ENCODE measurements around the gene MMAA. TPM values are rescaled to one million over a fixed set of nuclear protein-coding genes. Genes with fewer than 3 reads are reported as not detected.

MMAA gene
- total RNA-seq, 1 experiment from 2014 or later, result 6.8 TPM

GRCh38 chr4:145623831-145624230 is 4.6 kb downstream of the MMAA start:
- CTCF ChIA-PET, result no interaction called here
- peak; percentile 20 for DNase-seq (ENCODE audit: low spot score)
- no peaks in the 10 kb centered on the region for H3K36me3 ChIP-seq (ENCODE audit: insufficient read depth, low read length, poor library complexity, severe bottlenecking)
- TF ChIP-seq CTCF (conservative IDR thresholded peaks at IDR 0.05; ENCODE audit: low read depth, low read length) (no peak), EZH2 (IDR thresholded peaks at IDR 0.05; ENCODE audit: borderline replicate concordance, low read depth, low read length, poor library complexity, severe bottlenecking) (no peak)
- intact Hi-C loops (cut with micrococcal nuclease; ENCODE audit: unreplicated experiment), result no loop called here
- H3K27me3 ChIP-seq (replicated peaks; ENCODE audit: insufficient read depth, low read depth, low read length, poor library complexity), result no peaks in the 10 kb centered on the region
- H3K9me3 ChIP-seq (ENCODE audit: low read depth, low read length, poor library complexity, severe bottlenecking), result no peaks in the 10 kb centered on the region
- peaks cover 3% of the 10 kb centered on the region for H3K4me1 ChIP-seq (ENCODE audit: insufficient read depth, low read length, poor library complexity, severe bottlenecking)
- no peak overlapping the region for H3K27ac ChIP-seq (ENCODE audit: low read depth, low read length, poor library complexity, severe bottlenecking)
- POLR2A ChIA-PET (ENCODE audit: low non-redundant PET), result no interaction called here
- no TSS peak for BruUV-seq (replicated peaks)
- no peak overlapping the region for H3K4me3 ChIP-seq (ENCODE audit: low read depth, low read length, poor library complexity, severe bottlenecking)

- no peak for DNase-seq (ENCODE audit: low spot score)
- Histone ChIP-seq H3K9me3 (ENCODE audit: low read depth, low read length, poor library complexity, severe bottlenecking) (no peaks in the 10 kb centered on the region), H3K4me1 (ENCODE audit: insufficient read depth, low read length, poor library complexity, severe bottlenecking) (no peaks in the 10 kb centered on the region), H3K27ac (ENCODE audit: low read depth, low read length, poor library complexity, severe bottlenecking) (no peak overlapping the region), H3K27me3 (replicated peaks; ENCODE audit: insufficient read depth, low read depth, low read length, poor library complexity) (no peaks in the 10 kb centered on the region), H3K4me3 (ENCODE audit: low read depth, low read length, poor library complexity, severe bottlenecking) (no peak overlapping the region), H3K36me3 (ENCODE audit: insufficient read depth, low read length, poor library complexity, severe bottlenecking) (no peaks in the 10 kb centered on the region)
- intact Hi-C loops (cut with micrococcal nuclease; ENCODE audit: unreplicated experiment), result no loop called here
- POLR2A ChIA-PET (ENCODE audit: low non-redundant PET), result no interaction called here
- CTCF ChIA-PET, result no interaction called here
- TF ChIP-seq EZH2 (IDR thresholded peaks at IDR 0.05; ENCODE audit: borderline replicate concordance, low read depth, low read length, poor library complexity, severe bottlenecking), result no peak
- no peak for TF ChIP-seq CTCF (conservative IDR thresholded peaks at IDR 0.05; ENCODE audit: low read depth, low read length)
- no TSS peak for BruUV-seq (replicated peaks)
These were observed 6.8 kb downstream of the MMAA start for GRCh38 chr4:145625677-145626622.

- no peak overlapping the region for H3K4me3 ChIP-seq (ENCODE audit: low read depth, low read length, poor library complexity, severe bottlenecking)
- H3K9me3 ChIP-seq (ENCODE audit: low read depth, low read length, poor library complexity, severe bottlenecking), result no peaks in the 10 kb centered on the region
- no peaks in the 10 kb centered on the region for H3K36me3 ChIP-seq (ENCODE audit: insufficient read depth, low read length, poor library complexity, severe bottlenecking)
- no peaks in the 10 kb centered on the region for H3K4me1 ChIP-seq (ENCODE audit: insufficient read depth, low read length, poor library complexity, severe bottlenecking)
- BruUV-seq (replicated peaks), result no TSS peak
- intact Hi-C loops (cut with micrococcal nuclease; ENCODE audit: unreplicated experiment), result no loop called here
- TF ChIP-seq EZH2 (IDR thresholded peaks at IDR 0.05; ENCODE audit: borderline replicate concordance, low read depth, low read length, poor library complexity, severe bottlenecking), result no peak
- TF ChIP-seq CTCF (conservative IDR thresholded peaks at IDR 0.05; ENCODE audit: low read depth, low read length), result no peak
- CTCF ChIA-PET, result no interaction called here
- no peak for DNase-seq (ENCODE audit: low spot score)
- H3K27me3 ChIP-seq (replicated peaks; ENCODE audit: insufficient read depth, low read depth, low read length, poor library complexity), result no peaks in the 10 kb centered on the region
- POLR2A ChIA-PET (ENCODE audit: low non-redundant PET), result no interaction called here
- no peak overlapping the region for H3K27ac ChIP-seq (ENCODE audit: low read depth, low read length, poor library complexity, severe bottlenecking)
These were observed 7.4 kb downstream of the MMAA start for GRCh38 chr4:145626623-145626982.
